GM18526 (cell line): ENCODE measurements around the gene TSPAN19.

ENCODE experiments used
- POLR2A ChIP-seq: IDR thresholded peaks from 3 replicates; pipeline ENCODE4 v1.6.1; 2011; ENCODE audit not compliant: insufficient read length; ENCODE audit errors: extremely low read depth

TSPAN19 gene

GRCh38 chr12:84974155-84974815 is 61.8 kb downstream of the TSPAN19 start:
- TF ChIP-seq POLR2A, result no peak

GRCh38 chr12:84973026-84973425 is 63.1 kb downstream of the TSPAN19 start:
- no peak for TF ChIP-seq POLR2A

DNA sequence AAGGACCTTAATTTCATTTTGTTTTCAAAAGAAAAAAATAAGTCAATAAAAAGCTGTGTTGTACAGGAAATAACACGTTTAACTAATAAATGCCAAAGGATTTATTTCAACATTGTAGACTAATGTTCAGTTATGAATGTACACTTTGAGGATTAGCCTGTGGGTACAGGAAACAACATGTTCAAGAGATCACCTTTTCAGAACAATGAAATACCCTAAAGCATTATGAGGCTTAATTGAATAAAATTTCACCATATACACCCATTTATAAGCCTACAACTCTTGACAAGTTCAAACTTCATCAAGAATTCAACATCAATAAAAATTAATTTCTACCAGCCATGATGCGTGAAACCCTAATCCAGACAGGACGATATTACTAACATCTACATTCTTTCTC is 66.9 kb downstream of the TSPAN19 start:
- no peak for TF ChIP-seq POLR2A
